ENCODE measurements around the gene CYB5D1.

CYB5D1 gene

DNA sequence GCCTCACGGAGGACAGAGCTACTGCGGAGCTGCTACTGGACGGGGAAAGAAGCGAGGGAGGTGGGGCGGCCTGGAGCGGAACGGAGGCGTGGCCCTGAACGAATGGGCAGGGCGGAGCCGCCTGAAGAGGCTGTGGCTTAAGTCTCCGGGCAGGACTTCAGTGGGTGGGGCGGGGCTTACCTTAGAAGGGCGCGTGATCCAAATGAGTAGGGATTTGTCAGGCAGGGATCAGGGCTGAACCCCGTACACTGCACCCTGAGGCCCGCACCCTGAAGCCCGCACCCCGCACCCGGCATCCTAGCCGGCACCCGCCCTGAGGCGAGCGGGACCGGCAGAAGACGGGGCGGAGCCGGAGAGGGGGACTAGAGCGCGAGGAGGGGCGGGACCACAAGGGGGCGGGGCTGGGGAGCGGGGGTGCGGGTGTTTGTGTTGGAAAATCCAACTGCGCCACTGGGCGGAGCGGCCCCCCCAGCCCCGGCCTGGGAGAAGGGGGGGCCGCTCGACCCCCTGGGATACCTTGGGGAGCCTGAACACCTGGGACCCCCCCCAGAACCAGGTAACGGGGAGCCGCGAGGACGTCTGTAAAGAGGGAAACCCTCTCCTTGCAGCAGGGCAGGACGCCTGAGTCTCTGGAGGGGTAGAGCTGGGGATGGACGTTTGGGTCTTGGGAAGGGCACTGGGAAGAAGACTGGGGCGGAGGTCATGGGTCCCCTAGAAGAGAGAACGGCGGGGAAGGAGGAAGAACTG lies 23.8 kb upstream of the CYB5D1 start, which contains the start of gene KDM6B:
Gene KDM6B, plus strand, starts transcription at position 423 of the 747 bp plus-strand sequence. CDS start 11,338 bp downstream, outside the sequence.
- DNase-seq = peak; percentile 68

GRCh38 chr17:7834542-7834956 lies 23.3 kb upstream of the CYB5D1 start:
- DNase-seq = no peak

DNA sequence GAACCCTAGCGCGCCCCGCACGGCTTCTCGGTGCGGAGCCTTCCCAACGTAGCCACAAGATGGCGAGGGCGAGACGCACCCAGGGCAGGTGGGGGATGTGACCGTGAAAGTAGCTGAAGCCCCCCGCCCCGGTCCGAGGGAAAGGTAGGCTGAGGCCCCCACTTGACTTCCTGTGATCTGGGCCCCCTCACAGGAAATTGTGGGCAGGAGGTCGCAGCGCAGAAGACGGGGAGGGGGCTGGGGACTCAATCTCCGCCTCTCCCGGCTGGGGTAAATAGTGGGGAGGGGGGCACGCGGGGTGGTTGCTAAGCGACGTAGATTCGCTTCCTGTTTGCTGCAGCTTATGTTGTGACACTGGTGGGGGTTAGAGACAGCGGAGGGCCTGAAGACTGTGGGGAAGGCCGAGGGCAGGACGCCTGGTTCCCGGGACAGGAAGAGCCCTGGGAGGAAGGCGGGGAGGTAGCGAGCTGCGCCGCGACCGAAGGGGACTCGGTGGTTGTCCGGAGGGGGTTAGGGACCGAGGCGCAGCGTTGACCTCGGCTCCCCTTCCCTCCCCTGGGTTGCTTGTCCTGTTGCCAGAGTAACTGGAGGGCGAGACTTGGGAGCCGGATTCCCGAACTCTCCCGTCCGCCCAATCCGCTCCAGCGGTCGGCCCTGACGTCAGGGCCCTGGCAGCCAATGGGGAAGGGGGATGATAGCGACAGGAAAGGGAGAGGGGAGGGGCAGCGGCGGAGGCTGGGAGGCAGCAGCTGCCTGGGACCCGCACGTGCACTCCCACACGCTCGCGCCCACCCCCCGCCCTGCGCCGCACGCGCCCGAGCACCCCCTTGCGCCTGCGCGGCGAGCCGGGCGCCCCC lies 22.6 kb upstream of the CYB5D1 start:
- DNase-seq = peak; percentile 95

DNA sequence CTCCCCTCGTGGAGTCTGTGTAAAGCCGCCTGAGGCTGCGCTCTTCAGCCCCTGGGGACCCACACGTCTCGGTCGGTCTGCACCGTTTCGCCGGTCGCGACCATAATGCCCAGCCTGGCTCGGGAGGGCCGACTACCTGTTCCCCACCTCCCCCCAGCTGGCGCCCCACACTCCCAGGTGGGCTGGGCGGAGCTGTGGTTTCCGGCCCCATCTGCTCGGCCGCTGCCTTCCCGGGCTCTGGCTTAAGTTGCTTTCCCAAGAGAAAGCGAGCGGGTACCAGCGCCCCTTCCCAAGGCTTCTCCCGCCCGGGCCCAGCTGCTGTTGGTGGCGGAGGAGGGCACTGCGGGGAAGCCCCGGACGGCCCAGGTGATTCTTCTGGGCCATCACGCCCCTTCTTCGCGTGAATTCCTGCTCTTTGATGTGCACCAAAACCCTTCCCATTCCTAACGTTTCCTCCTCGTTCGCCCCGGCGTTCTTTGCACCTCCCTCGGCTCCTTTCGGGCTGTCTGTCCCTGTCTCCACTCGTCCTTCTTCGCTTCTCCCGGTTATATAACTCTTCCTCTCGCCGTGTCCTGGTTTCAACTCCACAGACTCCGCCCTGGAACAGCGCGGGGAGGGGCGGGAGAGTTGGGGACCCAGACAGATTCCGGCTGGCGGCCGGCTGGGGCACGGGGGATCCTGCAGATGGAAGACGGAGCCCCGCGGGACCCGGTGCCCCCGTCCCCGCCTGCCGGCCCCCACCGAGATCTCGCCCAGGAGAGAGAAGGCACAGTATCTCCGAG lies 21.8 kb upstream of the CYB5D1 start:
- no peak for DNase-seq

- peak; percentile 62 for DNase-seq
These were observed 21.0 kb upstream of the CYB5D1 start for GRCh38 chr17:7836596-7837407.

GRCh38 chr17:7837408-7838088 lies 20.3 kb upstream of the CYB5D1 start:
- DNase-seq = no peak

- DNase-seq = no peak
These were observed 19.4 kb upstream of the CYB5D1 start for GRCh38 chr17:7838090-7839075.

GRCh38 chr17:7839190-7839875 lies 18.5 kb upstream of the CYB5D1 start:
- no peak for DNase-seq

- no peak for DNase-seq
These were observed 17.9 kb upstream of the CYB5D1 start for GRCh38 chr17:7839876-7840261.

GRCh38 chr17:7840441-7840840 lies 17.4 kb upstream of the CYB5D1 start:
- no peak for DNase-seq

DNA sequence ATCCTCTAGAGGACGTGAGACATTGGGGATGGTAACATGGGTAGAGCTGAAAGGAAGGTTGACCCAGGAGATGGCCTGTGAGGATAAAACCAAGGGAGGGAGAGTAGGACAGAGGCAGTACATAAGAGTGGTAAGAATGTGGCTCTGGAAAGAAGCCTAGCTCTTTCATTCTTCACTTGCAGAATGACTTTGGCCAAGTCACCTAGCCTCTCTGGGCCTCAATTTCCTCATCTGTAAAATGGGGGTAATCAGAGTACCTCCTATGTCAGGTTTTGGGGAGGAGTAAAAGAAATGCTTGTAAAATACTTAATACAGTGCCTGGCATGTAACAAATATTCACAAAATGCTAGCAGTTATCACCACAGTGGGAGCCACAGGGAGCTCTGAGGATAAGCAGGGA lies 16.9 kb upstream of the CYB5D1 start:
- DNase-seq = no peak

- no peak for DNase-seq
These were observed 16.3 kb upstream of the CYB5D1 start for GRCh38 chr17:7841396-7841914.

- DNase-seq = peak; percentile 82
These were observed 15.9 kb upstream of the CYB5D1 start for GRCh38 chr17:7841915-7842379.

DNA sequence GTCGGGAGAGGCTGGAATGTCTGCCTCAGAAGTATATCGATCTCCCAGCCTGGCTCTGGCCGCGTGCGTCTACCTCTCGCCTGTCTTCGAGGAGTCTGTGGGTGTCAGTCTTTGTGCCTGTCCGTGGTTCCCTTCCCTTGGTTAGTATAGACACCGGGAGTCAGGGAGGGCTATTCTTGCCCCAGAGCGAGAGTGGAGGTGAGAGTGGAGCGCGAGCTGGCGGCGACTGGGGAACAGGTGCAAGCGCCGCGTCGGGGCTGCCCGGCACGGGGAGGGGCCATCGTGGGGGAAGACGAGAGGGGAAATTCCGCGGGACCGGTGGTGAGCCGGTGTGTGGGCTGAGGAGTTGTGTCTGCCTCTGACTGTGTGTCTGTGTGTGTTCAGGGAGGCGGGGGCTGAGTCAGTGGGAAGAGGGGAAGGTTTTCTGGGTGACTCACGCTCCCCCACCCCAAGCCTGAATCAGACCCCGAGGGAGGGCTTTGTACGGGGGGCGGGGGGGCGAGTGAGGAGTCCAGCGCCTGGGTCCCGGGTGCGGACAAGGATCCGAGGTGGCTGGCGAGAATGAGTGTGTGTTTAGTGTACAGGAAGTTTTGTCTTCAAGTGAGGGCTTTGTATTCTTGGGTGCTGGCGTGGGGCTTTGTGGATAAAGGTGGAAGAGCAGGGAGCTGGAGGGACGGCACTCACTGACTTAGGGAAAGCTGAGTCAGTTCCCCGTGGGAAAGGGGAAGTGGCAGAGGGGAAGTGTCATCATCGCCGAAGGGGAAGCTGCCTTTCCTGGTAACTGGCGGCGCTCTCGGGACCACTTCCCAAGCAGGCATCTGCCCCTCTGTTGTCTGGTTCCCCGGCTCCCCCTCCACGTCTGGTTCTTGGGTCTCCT lies 15.2 kb upstream of the CYB5D1 start:
- DNase-seq = no peak

- no peak for DNase-seq
These were observed 14.6 kb upstream of the CYB5D1 start for GRCh38 chr17:7843257-7843535.

- peak; percentile 48 for DNase-seq
These were observed 14.1 kb upstream of the CYB5D1 start for GRCh38 chr17:7843536-7844291.

DNA sequence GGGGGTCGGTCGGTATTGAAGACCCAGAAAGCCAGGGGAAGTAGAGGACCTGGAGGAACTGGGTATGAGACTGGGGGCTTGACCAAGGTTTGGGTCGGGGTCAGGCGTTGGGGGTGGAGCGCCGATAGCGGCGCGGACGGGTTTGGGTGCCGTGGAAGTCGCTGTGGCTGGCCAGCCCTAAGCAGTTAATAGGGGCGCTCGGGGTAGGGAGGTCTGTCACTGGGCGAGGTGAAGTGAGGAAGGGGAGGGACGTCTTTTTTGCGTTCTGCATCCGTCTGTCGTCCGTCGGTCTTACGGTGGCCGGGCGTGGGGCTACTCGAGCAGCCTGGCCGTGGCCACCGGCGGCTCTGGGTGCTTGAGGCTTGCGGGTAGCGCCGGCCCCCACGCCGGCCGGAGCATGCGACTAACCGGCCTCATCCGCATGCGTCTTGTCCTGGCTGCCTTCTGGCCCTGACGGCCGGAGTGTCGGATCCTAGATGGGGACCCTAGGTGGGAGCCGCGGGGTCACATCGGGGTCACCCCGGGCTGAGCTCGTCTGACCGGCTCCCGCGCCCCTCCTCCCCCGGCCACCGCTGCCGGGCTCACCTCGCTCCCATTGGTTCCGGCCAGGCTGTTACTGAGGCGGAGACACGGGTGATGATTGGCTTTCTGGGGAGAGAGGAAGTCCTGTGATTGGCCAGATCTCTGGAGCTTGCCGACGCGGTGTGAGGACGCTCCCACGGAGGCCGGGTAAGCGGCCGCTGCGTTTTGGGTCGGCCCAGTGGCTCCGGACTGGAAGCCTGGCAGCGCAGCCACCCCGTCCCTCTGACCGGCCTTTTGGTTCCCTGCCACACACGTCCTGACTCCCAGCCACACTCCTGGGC lies 13.3 kb upstream of the CYB5D1 start:
- peak; percentile 77 for DNase-seq
